GM12892 (cell line): ENCODE data around the gene FLT3.

Source experiments
- DNase-seq: peaks from one replicate; pipeline ENCODE4 v3.0.0; 2011; ENCODE audit not compliant: insufficient read length
- FAIRE-seq: peaks from 2 replicates; lab custom pipeline; 2011; peaks lifted over from hg19 to GRCh38; lab: Jason Lieb, UNC
- POLR2A ChIP-seq: IDR thresholded peaks from 2 replicates; pipeline ENCODE4 v1.6.1; 2011; ENCODE audit warnings: low read depth, low read length, control low read depth
- POLR2AphosphoS5 ChIP-seq: IDR thresholded peaks from 2 replicates; pipeline ENCODE4 v1.6.1; 2011; ENCODE audit warnings: low read depth, low read length, control low read depth
- TAF1 ChIP-seq: IDR thresholded peaks from 2 replicates; pipeline ENCODE4 v1.6.1; 2011; ENCODE audit warnings: low read depth, mild to moderate bottlenecking, control low read depth, low read length, borderline replicate concordance

FLT3 gene

GRCh38 chr13:27960362-27961226, 139.8 kb downstream of the FLT3 start:
- no peak for FAIRE-seq
- TF ChIP-seq POLR2AphosphoS5 (no peak), TAF1 (no peak), POLR2A (no peak)
- DNase-seq, result no peak

GRCh38 chr13:27959976-27960361, 140.4 kb downstream of the FLT3 start:
- TF ChIP-seq POLR2AphosphoS5, result no peak
- TF ChIP-seq POLR2A, result no peak
- TF ChIP-seq TAF1, result no peak
- FAIRE-seq (no peak), DNase-seq (no peak)

GRCh38 chr13:27956576-27957300, 143.6 kb downstream of the FLT3 start:
- no peak for TF ChIP-seq POLR2AphosphoS5
- no peak for TF ChIP-seq TAF1
- DNase-seq (no peak), FAIRE-seq (no peak)

DNA sequence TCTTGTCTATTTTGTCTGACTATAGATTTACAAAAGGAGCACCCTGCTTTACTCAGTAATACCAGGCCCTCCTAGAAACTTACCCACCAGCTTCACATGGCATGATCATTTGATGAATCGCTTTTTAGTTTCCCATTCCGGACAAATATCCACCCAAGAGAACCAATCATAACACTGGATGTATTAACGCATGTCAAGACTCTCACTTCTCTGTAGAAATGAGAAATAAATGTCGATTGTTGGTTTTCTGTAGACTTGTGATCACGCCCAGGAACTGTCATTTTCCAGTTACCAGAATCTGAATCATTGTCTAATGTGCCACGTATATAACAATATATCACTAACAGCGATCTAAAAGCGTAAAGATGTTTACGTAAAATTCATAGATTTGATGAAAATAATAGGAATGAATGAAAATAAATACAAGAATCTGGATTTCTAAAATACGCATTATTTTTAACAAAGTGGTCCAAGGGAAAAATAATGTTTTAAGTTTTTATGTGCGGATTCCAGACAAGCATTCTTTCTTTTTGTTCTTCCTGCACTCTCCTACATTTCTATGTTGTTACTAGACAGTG, 145.3 kb downstream of the FLT3 start:
- no peak for FAIRE-seq

GRCh38 chr13:27954406-27954851, 145.9 kb downstream of the FLT3 start:
- TF ChIP-seq TAF1 (no peak), POLR2A (no peak), POLR2AphosphoS5 (no peak)
- DNase-seq (no peak), FAIRE-seq (no peak)

More for the DNA sequence above, 145.3 kb downstream of the FLT3 start:
- TF ChIP-seq POLR2AphosphoS5 (no peak), POLR2A (no peak), TAF1 (no peak)
- DNase-seq, result no peak

DNA sequence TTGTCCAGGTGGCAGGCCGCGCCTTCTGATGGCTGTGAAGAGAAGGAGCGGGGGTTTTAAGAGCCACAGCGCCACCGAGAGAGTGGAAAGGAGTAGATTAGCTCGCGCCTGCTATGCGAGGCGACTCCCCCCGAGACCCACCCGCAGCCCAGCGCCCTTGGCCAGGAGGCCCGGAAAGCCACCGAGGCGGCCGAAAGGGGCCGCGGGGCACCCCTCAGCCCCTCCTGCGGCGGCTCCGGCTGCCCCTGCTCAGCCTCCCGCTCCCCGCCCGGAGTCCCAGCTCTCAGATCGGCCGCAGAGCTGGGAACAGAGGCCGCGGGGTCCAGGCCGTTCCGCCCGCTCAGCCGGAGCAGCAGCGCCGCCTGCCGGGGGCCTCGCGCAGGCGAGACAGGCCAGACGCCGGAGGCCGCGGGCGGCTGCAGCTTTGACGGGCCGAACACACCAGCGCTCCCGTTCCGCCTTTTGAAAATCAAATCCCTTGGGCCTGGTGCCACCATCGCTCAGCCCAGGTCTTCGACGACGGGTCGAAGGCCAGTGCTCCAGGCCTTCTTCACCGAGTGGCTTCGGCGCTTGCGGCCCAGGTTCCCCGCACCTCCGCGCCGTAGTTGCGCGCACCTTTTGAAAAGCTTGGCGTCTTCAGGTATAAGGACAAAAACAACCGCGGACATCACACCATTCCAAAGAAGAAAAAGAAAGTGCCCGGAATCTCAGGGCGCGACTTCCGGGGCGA, 146.5 kb downstream of the FLT3 start:
- FAIRE-seq, result peak; percentile 75
- TF ChIP-seq TAF1 (no peak), POLR2AphosphoS5 (no peak), POLR2A (no peak)
- peak; percentile 86 for DNase-seq
